ENCODE measurements around the gene EMP1. TPM values are rescaled to one million over a fixed set of nuclear protein-coding genes. Genes with fewer than 3 reads are reported as not detected.

The EMP1 gene
- total and polyA plus RNA-seq, 10 donors, result 4.9 to 170 (median 65.6) TPM

GRCh38 chr12:13149411-13149810 is 47.1 kb upstream of the EMP1 start:
- no peak overlapping the region for H3K4me3 ChIP-seq
- intact Hi-C loops (cut with DNase I; ENCODE audit: low total_unique reads), result no loop called here
- peaks cover 0 to 16% (median 12%) of the 10 kb centered on the region in 6 donors for H3K4me1 ChIP-seq
- no peaks in the 10 kb centered on the region for H3K36me3 ChIP-seq
- H3K27ac ChIP-seq, result no peak overlapping the region
- 82 to 95% (median 83%) methylated on average over 4 of the region's 4 CpGs for WGBS, 5 donors
- DNase-seq, result no peak
- H3K9me3 ChIP-seq, result no peaks in the 10 kb centered on the region
- no peaks in the 10 kb centered on the region for H3K27me3 ChIP-seq (replicated peaks in 1 of 7)
- TF ChIP-seq POLR2A (IDR thresholded peaks at IDR 0.05), result no peak
- no peak for TF ChIP-seq POLR2AphosphoS5 (IDR thresholded peaks at IDR 0.05)
- TF ChIP-seq CTCF (IDR thresholded peaks at IDR 0.05 in 8 of 11, conservative IDR thresholded peaks at IDR 0.05 in 3 of 11), result no peak

- Histone ChIP-seq H3K9me3 (no peaks in the 10 kb centered on the region), H3K27ac (no peak overlapping the region), H3K4me1 (peaks cover 0 to 16% (median 9%) of the 10 kb centered on the region in 6 donors), H3K27me3 (replicated peaks in 1 of 7) (no peaks in the 10 kb centered on the region), H3K36me3 (no peaks in the 10 kb centered on the region), H3K4me3 (no peak overlapping the region)
- no peak for DNase-seq
- WGBS, 5 donors, result 86 to 94% (median 88%) methylated on average over 1 of the region's 1 CpG
- intact Hi-C loops (cut with DNase I; ENCODE audit: low total_unique reads), result no loop called here
- TF ChIP-seq POLR2A (IDR thresholded peaks at IDR 0.05) (no peak), CTCF (IDR thresholded peaks at IDR 0.05 in 8 of 11, conservative IDR thresholded peaks at IDR 0.05 in 3 of 11) (no peak), POLR2AphosphoS5 (IDR thresholded peaks at IDR 0.05) (no peak)
These were observed 44.2 kb upstream of the EMP1 start for GRCh38 chr12:13152281-13152680.

- 81 to 93% (median 88%) methylated on average over 6 of the region's 6 CpGs for WGBS, 5 donors
- intact Hi-C loops (cut with DNase I; ENCODE audit: low total_unique reads), result no loop called here
- no peaks in the 10 kb centered on the region for H3K9me3 ChIP-seq
- no peak for TF ChIP-seq CTCF (IDR thresholded peaks at IDR 0.05 in 8 of 11, conservative IDR thresholded peaks at IDR 0.05 in 3 of 11)
- no peak for TF ChIP-seq POLR2AphosphoS5 (IDR thresholded peaks at IDR 0.05)
- no peak for TF ChIP-seq POLR2A (IDR thresholded peaks at IDR 0.05)
- no peak overlapping the region for H3K4me3 ChIP-seq
- no peaks in the 10 kb centered on the region for H3K36me3 ChIP-seq
- no peak overlapping the region for H3K27ac ChIP-seq
- peaks cover 0 to 16% (median 9%) of the 10 kb centered on the region in 6 donors for H3K4me1 ChIP-seq
- no peaks in the 10 kb centered on the region for H3K27me3 ChIP-seq (replicated peaks in 1 of 7)
- no peak for DNase-seq
These were observed 43.8 kb upstream of the EMP1 start for GRCh38 chr12:13152756-13153155.

- Histone ChIP-seq H3K27me3 (replicated peaks in 1 of 7) (no peaks in the 10 kb centered on the region), H3K4me3 (no peak overlapping the region), H3K9me3 (no peaks in the 10 kb centered on the region), H3K27ac (no peak overlapping the region), H3K4me1 (peaks cover 0 to 16% (median 9%) of the 10 kb centered on the region in 6 donors), H3K36me3 (no peaks in the 10 kb centered on the region)
- 82 to 91% (median 87%) methylated on average over 7 of the region's 7 CpGs for WGBS, 5 donors
- intact Hi-C loops (cut with DNase I; ENCODE audit: low total_unique reads), result no loop called here
- DNase-seq, result no peak
- no peak for TF ChIP-seq CTCF (IDR thresholded peaks at IDR 0.05 in 8 of 11, conservative IDR thresholded peaks at IDR 0.05 in 3 of 11)
- no peak for TF ChIP-seq POLR2AphosphoS5 (IDR thresholded peaks at IDR 0.05)
- no peak for TF ChIP-seq POLR2A (IDR thresholded peaks at IDR 0.05)
These were observed 43.3 kb upstream of the EMP1 start for GRCh38 chr12:13153180-13153579.
